A549 (cell line): ENCODE results near the gene RAP1B.

Source experiments
- CTCF ChIP-seq: fragments of >200 bp; sonication (Bioruptor Twin); formaldehyde crosslinking; IDR thresholded peaks from 3 replicates; pipeline ENCODE4 v1.5.1; 2016
- ESRRA ChIP-seq: fragments of 150-350 bp; IDR thresholded peaks from 2 replicates; pipeline ENCODE4 v1.6.1; 2014; ENCODE audit warnings: mild to moderate bottlenecking, low read length, borderline replicate concordance
- POLR2A ChIP-seq: IDR thresholded peaks from 2 replicates; pipeline ENCODE4 v1.6.1; 2012; ENCODE audit warnings: mild to moderate bottlenecking, low read length

GRCh38 chr12:68614105-68614679 is 3.5 kb downstream of the RAP1B start:
- no peak for TF ChIP-seq CTCF
- TF ChIP-seq POLR2A, result no peak
- TF ChIP-seq ESRRA, result no peak
